8988T (cell line): ENCODE results near the gene AKT3.

ENCODE experiments used
- DNase-seq: peaks from one replicate; pipeline ENCODE4 v3.0.0; 2011

Gene AKT3

DNA sequence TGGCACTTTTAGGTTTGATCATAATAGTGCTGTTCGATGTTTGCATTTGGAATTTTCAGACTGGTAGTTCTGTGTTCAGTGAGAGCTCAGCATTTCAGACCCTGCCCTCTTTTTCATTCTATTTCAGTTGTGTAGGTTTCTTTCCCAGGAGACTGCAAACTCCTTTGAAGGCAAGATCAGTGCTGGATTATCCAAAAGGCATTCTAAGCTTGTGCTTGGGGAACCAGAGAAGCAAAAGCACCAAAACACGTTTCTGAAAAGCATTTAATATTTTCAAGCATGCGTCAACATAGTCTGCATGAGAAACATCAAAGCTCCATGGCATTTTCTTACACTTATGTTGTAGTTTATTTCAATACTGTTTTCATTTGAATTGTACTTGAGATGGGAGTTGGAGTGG is 302.2 kb downstream of the AKT3 start:
- DNase-seq, result no peak

DNA sequence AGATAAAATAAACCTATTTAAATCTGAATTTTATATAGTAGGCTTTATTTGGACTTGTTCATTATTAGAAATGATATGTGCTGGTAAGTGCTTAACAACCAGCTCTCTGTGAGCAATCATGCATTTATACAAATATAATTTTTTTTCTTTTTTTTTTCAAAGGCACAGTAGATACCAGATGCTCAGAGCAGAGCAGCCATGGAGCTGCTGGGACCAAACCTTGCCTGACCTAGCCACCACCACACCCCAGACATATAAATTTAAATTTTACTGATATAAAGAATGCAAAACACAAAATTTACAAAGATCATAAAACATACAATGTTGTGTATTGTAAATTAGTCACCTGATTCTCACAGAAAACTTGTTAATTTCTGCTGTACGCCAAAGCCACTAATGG is 303.6 kb downstream of the AKT3 start:
- no peak for DNase-seq

DNA sequence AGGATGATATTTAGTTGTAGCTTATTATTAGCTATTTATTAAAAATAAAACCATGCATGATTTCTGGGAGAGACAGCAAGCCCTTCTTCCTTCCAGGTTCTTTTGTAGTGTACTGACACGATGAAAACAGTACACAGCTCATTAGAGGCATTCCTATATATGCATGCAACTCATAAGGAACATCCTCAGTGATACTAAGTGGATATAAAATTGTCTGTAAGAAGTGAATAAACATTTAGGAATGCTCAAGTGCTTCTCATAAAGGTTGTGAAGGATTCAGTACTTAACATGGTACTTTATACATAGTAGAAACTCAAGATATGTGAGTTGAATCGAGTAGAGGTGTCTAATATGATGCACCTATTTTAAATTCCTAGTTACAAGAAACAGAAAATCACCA is 306.5 kb downstream of the AKT3 start:
- no peak for DNase-seq

DNA sequence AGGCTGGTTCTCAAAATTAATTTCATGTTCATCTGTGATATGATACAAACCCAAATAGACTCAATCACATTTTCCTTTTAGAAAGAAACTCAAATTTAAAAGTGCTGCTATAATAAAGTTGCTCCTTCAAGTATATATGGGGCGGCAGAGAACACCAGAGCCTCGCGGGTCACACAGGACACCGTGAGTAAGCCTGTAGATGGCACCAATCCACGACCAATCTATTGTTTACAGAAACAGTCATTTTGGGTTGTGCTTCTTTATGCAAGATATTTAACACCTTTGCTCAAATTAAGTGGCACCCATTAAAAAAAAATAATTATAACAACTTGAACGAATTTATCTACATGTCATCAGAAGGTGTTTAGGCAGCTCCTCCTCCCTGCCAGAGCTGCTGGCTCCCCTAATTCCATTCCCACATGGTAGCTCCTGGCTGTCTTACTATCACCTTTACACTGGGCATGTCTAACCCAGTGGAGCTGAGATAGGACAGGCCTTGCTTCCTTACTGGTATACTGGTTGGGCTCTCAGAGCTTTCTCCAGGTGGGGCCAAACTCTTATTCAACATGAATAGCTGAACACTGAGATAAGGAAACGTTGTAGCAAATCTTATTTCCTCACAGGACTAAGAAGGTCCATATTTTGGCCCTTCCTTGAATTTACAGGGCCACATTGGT is 307.2 kb downstream of the AKT3 start:
- no peak for DNase-seq

DNA sequence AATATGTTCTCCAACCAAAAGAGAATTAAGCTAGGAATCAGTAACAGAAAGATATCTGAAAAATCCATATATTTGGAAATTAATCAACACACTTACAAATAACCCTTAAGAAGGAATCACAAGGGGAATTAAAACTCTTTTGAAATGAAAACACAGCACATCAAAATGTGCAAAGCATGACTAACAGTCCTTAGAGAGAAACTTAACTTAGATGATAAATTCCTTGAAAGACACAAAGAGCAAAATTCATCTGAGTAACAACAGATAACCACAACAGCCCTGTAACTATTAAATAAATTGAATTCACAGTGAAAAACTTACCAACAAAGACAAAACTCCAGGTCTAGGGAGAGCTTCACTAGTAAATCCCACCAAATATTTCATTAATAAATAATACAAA is 310.4 kb downstream of the AKT3 start:
- no peak for DNase-seq

DNA sequence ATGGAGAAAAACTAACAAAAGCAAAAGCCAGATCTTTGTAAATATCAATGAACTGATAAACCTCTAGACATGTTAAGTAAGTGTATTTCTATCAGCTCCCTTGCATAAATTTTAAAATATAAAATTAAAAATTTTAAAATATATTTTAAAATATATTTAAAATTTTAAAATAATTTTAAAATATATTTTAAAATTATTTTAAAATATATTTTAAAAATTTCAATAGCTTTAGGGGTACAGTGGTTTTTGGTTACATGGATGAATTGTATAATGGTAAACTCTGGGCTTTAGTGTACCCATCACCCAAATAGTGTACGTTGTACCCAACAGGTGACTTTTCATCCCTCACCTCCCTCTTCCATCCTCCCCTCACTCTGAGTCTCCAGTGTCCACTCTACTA is 315.0 kb downstream of the AKT3 start:
- no peak for DNase-seq

DNA sequence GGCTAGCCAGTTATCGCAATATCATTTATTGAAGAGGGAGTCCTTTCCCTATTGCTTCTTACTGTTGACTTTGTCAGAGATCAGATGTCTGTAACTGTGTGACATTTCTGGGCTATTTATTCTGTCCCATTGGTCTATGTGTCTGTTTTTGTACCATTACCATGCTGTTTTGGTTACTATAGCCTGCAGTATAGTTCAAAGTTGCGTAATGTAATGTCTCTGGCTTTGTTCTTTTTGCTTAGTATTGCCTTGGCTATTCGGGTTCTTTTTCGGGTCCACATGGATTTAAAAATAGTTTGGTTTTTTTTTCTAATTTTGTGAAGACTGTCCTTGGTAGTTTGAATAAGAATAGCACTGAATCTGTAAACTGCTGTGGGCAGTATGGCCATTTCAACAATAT is 320.5 kb downstream of the AKT3 start:
- DNase-seq, result no peak

DNA sequence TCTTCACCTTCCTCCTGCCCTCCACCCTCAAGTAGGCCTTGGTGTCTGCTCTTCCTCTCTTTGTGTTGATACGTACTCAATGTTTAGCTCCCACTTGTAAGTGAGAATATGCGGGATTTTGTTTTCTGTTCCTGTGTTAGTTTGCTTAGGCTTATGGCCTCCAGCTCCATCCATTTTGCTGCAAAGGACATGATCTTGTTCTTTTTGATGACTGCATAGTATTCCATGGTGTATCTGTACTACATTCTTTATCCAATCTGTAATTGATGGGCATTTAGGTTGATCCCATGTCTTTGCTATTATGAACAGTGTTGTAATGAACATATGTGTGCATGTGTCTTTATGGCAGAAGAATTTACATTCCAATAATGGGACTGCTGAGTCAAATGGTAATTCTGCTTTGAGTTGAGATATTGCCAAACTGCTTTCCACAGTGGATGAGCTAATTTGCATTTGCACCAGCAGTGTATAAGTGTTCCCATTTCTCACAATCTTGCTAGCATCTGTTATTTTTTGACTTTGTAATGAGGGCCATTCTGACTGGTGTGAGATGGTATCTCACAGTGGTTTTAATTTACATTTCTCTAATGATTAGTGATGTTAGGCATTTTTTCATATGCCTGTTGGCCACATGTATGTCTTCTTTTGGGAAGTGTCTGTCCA is 321.5 kb downstream of the AKT3 start:
- no peak for DNase-seq

DNA sequence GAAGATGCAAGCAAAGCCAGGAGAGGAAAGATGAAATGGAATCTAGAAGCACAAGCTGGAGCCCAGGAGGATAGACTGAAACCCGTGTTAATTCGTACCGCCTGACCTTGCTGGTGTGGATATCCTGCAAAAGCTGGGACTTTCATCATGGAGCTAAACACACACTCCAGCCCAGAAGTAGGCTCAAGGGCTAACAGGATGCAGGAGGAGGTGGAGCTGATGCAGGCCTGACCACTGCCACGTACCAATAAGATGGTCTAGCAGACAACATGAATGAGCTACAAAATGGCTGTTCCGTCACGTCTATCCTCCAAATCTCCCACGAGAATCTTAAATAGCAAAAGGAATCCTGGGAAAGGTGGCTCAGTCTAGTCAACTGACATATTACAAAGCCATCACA is 323.9 kb downstream of the AKT3 start:
- DNase-seq, result no peak

DNA sequence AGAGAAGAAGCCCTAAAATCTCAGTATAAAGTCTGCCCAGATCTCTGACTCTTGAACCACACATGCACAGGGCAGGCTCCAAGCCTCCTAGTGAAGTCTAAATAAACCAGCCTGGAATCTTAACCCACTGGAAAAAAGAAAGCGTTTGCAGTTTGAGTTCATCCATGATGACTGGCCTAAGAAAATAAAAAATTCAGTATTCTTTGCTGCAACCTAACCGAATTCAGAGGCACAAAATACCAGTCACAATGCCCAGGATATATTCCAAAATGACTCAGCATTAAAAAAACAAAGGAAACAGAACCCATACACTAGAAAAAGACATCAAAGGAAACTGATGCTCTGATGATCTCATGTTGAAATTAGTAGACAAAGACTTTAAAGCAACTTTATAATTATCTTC is 325.0 kb downstream of the AKT3 start:
- DNase-seq, result no peak

DNA sequence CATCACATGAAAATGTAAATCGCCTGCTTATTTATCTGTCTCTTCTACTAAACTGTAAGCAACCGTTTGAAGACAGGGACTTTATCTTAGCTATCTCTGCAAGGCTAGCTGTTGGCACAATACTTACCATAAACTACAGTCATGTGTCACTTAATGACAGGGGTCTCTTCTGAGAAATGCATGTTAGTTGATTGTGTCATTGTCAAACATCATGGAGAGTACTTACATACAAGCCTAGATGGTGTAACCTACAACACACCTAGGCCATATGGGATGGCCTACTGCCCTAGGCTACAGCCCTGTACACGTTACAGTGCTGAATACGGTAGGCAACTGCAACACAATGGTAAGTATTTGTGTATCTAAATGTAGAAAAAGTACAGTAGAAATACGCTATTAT is 326.3 kb downstream of the AKT3 start:
- DNase-seq, result no peak

DNA sequence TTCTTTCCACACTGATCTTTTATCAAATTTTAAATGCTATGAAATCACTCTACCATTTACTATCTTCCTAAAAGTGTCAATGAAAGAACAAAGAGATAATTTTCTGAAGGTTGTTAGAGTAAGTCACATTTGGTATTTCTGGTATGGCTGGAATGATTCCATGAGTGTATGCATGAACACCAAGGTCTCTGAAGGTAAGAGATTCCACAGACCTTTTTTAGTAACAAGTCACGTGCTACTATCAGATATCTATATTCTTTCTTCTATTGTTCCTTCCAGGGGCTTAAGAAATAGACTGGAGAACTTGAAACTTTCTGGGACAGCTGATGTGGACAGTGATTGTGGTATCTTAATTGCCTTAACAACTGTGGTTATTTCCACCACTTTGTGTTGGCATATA is 329.2 kb downstream of the AKT3 start:
- no peak for DNase-seq

DNA sequence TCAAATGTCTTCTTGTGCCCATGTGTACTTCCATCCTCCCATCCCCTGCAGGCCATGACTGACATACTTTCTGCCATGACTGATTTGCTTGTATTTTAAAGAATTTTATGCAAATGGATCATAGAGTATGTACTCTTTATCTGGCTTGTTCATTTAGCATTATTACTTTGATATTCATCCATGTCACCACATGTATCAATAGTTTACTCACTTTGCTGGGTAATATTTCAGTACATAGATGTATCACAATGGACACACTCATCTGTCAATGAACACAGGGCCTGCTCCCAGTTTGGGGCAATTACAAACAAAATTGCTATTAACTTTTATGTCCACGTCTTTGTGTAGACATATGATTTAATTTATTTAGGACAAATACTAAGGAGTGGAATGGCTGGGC is 335.1 kb downstream of the AKT3 start:
- DNase-seq, result no peak

DNA sequence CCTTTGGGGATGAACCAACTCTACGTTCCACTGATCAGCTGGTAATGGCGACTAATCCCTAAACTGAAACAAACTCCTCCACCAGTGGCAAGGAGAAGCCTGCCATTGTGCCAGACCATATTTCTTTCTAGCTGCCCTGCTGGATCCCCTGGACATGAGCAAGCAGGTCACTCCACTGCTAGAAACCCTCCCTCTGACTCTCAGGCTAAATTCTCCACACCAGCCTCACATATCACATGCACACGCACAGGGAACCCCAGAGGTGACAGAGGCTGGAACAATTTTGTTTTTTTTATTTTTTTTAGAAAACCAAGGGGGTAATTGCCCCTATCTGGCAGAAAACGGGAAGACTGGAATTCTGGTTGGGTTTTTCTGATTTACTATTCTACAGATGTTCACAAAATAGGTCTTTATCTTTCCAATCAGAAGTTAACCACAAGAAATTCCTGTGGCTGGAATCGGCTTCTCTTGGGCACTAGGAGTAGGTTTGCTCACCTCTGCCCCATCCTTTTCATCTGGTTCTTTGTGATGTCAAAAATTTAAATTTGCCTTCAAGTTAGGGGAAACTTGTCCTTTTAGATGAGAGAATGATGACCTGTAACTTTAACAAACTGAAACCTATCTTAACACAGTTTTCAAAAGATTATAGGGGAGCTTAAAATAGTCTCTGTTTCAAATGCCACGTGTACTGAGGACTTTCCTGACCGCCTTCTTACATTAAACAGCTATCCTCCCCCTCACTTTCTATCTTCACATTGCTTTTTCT is 336.1 kb downstream of the AKT3 start:
- no peak for DNase-seq

DNA sequence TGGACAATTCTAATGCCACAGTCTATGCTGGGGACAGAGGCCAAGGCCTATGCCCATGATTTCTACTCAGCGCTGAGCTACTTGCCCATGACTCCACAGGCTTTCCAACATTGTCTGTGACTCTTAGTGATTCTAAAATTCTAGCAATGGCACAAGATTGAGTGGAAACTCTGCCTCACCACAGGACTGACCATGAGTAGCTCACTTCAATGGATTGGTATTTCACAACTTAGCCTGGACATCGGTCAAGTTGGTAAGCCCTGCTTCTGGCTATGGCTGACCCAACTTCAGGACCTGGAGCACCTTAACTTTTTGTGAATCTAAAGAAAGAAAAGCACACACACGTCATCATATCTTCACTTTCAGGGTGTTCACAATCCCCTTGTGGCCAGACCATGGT is 339.1 kb downstream of the AKT3 start:
- DNase-seq, result no peak

DNA sequence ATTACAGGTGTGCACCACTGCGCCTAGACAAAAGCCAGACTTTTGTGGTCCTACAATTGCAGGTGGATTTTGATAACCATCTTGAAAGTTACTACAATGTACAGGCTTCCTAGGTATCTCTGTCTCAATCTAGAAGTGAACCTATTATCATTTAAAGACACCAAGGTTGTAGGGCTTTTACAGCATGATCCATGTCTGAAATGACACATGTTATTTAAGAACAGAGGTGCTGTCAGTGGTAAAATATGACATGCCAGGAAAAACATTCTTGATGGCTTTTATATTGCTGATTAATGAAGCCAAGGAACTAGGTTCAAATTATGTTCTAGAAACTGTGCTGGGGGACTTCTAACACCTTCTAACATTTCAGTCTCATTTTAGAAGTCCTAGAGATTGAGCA is 341.1 kb downstream of the AKT3 start:
- DNase-seq, result no peak

DNA sequence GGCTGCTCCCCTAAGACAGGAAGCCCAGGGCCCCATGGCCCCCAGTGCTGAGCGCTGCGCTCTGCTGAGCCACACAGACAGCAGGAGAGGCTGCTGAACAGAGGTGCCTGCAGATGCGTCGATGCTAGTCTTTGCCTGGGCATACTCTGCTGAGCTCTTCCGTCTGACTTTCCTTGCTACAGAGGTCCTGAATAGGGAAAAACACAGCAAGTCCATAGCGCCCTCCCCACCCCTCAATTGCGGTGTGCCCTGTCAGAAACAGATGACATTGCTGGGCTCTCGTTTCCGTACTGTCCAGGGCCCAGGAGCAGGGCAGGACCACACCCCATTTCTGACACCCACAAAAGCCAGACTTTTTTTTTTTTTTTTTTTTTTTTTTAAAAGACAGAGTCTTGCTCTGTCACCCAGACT is 341.7 kb downstream of the AKT3 start:
- DNase-seq, result no peak

DNA sequence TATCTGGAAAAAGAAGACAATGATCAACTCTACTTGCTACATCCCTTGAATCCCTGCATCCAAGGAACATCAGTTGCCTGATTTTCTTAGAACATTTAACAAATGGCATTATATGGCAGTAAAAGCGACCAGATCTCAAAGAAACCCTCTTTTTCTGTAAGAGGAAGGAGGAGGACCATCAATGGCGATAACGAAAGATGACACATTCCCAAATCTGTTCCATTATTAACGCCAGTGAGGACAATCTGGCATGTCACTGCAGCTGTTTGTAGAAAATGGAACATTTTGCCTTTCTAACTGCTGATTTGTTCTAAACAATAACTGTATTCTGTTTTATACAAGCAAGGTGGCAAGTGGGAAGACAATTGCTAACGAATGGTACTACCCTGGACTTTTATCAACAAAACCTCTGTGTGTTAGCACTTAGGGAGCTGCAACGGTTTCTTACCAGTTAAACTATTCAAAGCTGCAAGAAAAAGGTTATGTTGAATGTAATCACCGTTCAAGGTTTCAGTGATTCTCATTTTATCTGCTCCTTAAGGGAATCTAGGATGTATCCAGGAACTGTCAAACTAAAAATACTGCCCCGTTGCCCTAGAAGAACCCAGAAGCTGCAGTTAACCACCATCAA is 342.3 kb downstream of the AKT3 start:
- DNase-seq, result no peak

DNA sequence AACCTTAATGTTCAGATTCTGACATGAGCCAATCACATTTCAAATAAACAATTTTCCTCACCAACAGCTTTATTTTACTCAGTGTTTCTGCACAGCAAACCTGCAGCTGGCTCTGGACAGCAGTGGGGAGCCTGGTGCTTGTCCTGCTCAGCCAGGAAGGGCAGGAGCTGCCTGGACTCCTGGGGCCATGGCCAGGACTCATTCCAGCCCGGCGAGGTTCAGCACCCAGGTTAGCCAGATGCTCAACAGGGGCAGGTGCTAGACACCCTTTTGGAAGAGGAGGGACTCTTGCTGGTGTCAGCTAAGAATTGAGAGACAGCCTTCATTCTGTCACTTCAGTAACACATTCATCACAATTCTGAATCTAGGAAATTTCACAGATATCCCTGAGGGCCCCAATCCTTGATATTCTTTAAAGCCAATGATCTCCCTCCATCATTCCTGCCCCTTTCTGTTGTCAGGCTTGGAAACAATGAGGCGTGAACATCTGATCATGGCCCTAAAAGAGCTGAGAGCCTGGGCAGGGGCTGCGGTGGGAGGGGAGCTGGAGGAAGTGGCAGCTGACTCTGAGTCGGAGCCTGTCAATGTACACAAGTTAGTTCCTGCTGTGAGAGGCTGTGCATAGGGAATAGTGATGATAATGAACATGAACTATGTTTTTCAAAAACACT is 342.9 kb downstream of the AKT3 start:
- no peak for DNase-seq

DNA sequence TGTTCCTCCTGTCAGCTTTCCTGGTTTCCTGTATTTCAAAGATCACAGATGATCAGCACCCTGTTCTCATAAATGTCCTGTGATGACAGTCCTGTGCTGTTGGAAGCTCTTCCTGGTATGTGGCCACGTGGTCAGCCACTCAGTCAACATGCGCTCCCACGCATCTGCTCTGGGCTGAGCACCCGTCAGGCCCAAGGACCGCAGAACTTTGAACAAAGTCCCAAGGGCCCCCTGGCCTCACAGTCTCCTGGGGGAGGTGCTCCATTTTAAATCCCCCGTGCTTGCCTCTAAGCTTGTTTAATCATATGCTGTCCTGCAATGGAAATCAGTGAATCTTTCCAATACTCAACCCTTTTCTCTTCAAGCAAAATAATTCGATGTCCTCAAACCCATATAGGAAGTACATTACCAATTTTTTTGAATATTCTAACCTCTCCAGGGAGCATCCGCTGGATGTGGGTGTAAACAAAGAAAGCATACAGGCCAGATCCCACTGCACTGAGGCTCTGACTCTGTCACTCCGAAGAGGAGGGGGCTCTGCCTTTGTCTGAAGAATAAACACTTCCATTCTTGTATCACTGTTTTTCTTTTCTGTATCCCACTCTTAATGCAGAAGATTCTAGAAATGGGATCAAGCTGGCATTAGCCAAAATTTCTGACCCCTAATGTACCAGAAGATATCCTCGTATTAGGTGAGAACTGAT is 343.9 kb downstream of the AKT3 start:
- DNase-seq, result no peak

DNA sequence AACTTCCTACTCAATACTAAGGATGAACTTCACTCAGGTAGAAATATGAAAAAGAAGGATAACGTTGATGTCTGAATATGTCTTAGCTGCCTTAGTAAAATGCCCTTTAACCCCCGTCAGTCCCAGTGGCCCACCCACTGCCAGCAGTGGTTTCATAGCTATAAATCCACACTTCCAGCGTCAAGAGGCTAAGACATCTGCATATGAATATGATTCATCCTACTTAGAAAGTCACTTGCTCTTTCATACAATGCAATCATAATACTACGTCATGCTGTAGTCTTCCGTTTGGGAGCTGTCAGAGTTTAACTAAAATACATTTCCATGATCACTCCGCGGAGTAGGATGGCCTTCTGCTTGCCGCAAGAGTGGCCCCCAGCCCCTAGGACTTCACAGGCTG is 346.9 kb downstream of the AKT3 start:
- DNase-seq, result no peak

DNA sequence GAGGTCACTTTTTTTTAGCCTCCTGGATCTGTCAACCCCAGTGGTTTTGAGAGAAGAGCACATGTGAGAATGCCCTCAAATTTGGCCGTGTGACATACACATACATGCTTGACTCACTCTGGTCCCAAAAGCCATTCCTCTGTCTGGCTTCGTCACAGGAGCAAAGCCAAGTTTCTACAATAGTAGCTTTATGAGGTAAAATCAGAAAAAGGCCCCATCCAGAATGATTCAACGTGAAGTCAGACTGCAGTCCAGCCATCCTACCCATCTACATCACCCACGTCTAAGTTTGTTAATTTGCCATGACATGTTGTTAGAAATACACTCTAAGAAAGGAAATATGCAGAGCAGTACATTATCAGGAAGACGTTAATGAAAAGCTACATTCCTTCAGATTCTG is 349.0 kb downstream of the AKT3 start:
- DNase-seq, result no peak

DNA sequence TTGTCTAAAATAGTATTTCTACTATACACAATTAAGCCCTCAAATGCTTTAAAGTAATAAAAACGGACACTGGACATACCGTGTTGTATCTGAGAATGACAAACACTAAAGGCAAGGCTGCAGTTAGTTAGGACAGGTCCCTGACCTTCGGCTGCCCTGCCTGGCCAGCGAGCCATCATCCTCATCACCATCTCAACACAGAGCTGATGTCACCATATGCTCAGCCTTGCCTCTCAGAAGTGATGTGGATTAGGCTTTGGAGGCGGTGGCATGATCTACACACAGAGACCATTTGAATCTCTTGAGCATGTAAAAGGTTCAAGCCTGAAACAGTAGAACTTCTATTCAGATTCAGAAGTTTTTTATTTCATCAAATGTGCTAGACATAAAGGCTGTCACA is 349.5 kb downstream of the AKT3 start:
- no peak for DNase-seq
